ENCODE measurements around the gene SLC31A1. TPM values are rescaled to one million over a fixed set of nuclear protein-coding genes. Genes with fewer than 3 reads are reported as not detected.
"Not testable (repeated sequence)": the region's sequence is repeated elsewhere in the genome, so short reads cannot be mapped to it uniquely, and the experiment has no call there.

The SLC31A1 gene
- total RNA-seq, 1 donor from 2014 or later: 17.1 TPM

GRCh38 chr9:113220467-113221002 lies 809 bp upstream of the SLC31A1 start:
- no peak for DNase-seq (ENCODE audit: low read depth, low spot score)

GRCh38 chr9:113221800-113222481 lies 597 bp downstream of the SLC31A1 start:
- no peak for DNase-seq (ENCODE audit: low read depth, low spot score)

GRCh38 chr9:113222482-113222841 lies 1.1 kb downstream of the SLC31A1 start:
- DNase-seq (ENCODE audit: low read depth, low spot score): no peak

- no peak for DNase-seq (ENCODE audit: low read depth, low spot score)
Measured at GRCh38 chr9:113223963-113224362, 2.6 kb downstream of the SLC31A1 start.

GRCh38 chr9:113227436-113227835 lies 6.1 kb downstream of the SLC31A1 start:
- no peak for DNase-seq (ENCODE audit: low read depth, low spot score)

GRCh38 chr9:113228130-113228665 lies 6.9 kb downstream of the SLC31A1 start:
- DNase-seq (ENCODE audit: low read depth, low spot score): no peak

- DNase-seq (ENCODE audit: low read depth, low spot score): no peak
Measured at GRCh38 chr9:113231701-113232100, 10.4 kb downstream of the SLC31A1 start.

- not testable (repeated sequence) for DNase-seq (ENCODE audit: low read depth, low spot score)
Measured at GRCh38 chr9:113235701-113236255, 14.4 kb downstream of the SLC31A1 start.

GRCh38 chr9:113237026-113237425 lies 15.7 kb downstream of the SLC31A1 start:
- no peak for DNase-seq (ENCODE audit: low read depth, low spot score)

- DNase-seq (ENCODE audit: low read depth, low spot score): no peak
Measured at GRCh38 chr9:113238202-113238858, 17.0 kb downstream of the SLC31A1 start.

GRCh38 chr9:113238859-113239232 lies 17.5 kb downstream of the SLC31A1 start:
- no peak for DNase-seq (ENCODE audit: low read depth, low spot score)

GRCh38 chr9:113241161-113241560 lies 19.8 kb downstream of the SLC31A1 start:
- DNase-seq (ENCODE audit: low read depth, low spot score): no peak

GRCh38 chr9:113244556-113244955 lies 23.2 kb downstream of the SLC31A1 start:
- DNase-seq (ENCODE audit: low read depth, low spot score): no peak

- DNase-seq (ENCODE audit: low read depth, low spot score): no peak
Measured at GRCh38 chr9:113245894-113246293, 24.6 kb downstream of the SLC31A1 start.

- no peak for DNase-seq (ENCODE audit: low read depth, low spot score)
Measured at GRCh38 chr9:113246928-113247327, 25.6 kb downstream of the SLC31A1 start.

GRCh38 chr9:113247640-113248039 lies 26.3 kb downstream of the SLC31A1 start:
- no peak for DNase-seq (ENCODE audit: low read depth, low spot score)

- not testable (repeated sequence) for DNase-seq (ENCODE audit: low read depth, low spot score)
Measured at GRCh38 chr9:113249661-113250060, 28.3 kb downstream of the SLC31A1 start.

- no peak for DNase-seq (ENCODE audit: low read depth, low spot score)
Measured at GRCh38 chr9:113250807-113251206, 29.5 kb downstream of the SLC31A1 start.

GRCh38 chr9:113254991-113255390 lies 33.6 kb downstream of the SLC31A1 start:
- DNase-seq (ENCODE audit: low read depth, low spot score): no peak

GRCh38 chr9:113255438-113255837 lies 34.1 kb downstream of the SLC31A1 start:
- DNase-seq (ENCODE audit: low read depth, low spot score): no peak

GRCh38 chr9:113257863-113258262 lies 36.5 kb downstream of the SLC31A1 start:
- DNase-seq (ENCODE audit: low read depth, low spot score): no peak

- no peak for DNase-seq (ENCODE audit: low read depth, low spot score)
Measured at GRCh38 chr9:113258282-113258681, 36.9 kb downstream of the SLC31A1 start.

All from pulmonary artery endothelial cell (primary cell).